Osteoblast (primary cell): ENCODE measurements around the gene ZNF195. TPM values are rescaled to one million over a fixed set of nuclear protein-coding genes. Genes with fewer than 3 reads are reported as not detected.

Source experiments
- DNase-seq: peaks from one replicate; pipeline ENCODE4 v3.0.0; 2011; ENCODE audit warnings: low spot score, mixed read lengths; ENCODE audit not compliant: insufficient read length; ENCODE audit errors: missing footprints
- H2AFZ ChIP-seq: 2 replicates; pipeline ENCODE4 v1.6.0; 2011; ENCODE audit warnings: mild to moderate bottlenecking, low read length
- H3K27ac ChIP-seq: 2 replicates; pipeline ENCODE4 v1.5.1; 2011; ENCODE audit warnings: mild to moderate bottlenecking, low read depth, low read length, moderate library complexity
- H3K27me3 ChIP-seq: 2 replicates; pipeline ENCODE4 v1.6.0; 2012; ENCODE audit warnings: mild to moderate bottlenecking, control low read depth, inconsistent platforms, low read length, moderate library complexity; ENCODE audit not compliant: insufficient read depth
- H3K36me3 ChIP-seq: 2 replicates; pipeline ENCODE4 v1.5.1; 2011; ENCODE audit warnings: mild to moderate bottlenecking, low read length, control low read depth, moderate library complexity; ENCODE audit not compliant: insufficient read depth
- H3K4me1 ChIP-seq: 2 replicates; pipeline ENCODE4 v1.5.1; 2011; ENCODE audit warnings: mild to moderate bottlenecking, low read length, control low read depth, moderate library complexity; ENCODE audit not compliant: insufficient read depth
- H3K4me2 ChIP-seq: 2 replicates; pipeline ENCODE4 v1.6.0; 2011; ENCODE audit warnings: mild to moderate bottlenecking, low read length; ENCODE audit not compliant: insufficient read depth
- H3K4me3 ChIP-seq: fragments of 200-600 bp; sonication (generic); 3 replicates; pipeline ENCODE4 v1.5.1; 2012; ENCODE audit warnings: mild to moderate bottlenecking, low read length, inconsistent platforms; ENCODE audit not compliant: insufficient read depth
- H3K79me2 ChIP-seq: 2 replicates; pipeline ENCODE4 v1.6.0; 2012; ENCODE audit warnings: mild to moderate bottlenecking, low read length, control low read depth, inconsistent platforms; ENCODE audit not compliant: insufficient read depth
- H3K9me3 ChIP-seq: 2 replicates; pipeline ENCODE4 v1.5.1; 2011; ENCODE audit warnings: low read depth, low read length, control low read depth
- H4K20me1 ChIP-seq: 2 replicates; pipeline ENCODE4 v1.6.0; 2012; ENCODE audit warnings: mild to moderate bottlenecking, low read length, control low read depth; ENCODE audit not compliant: insufficient read depth
- CTCF ChIP-seq: IDR thresholded peaks from 2 replicates; pipeline ENCODE4 v1.5.1; 2011; ENCODE audit warnings: mild to moderate bottlenecking, low read depth, low read length, moderate library complexity; ENCODE audit errors: extremely low read depth
- total RNA-seq: library from RNA; depleted of rRNA; stranded (reverse); fragments of >200 nt; gene quantifications from 2 replicates; pipeline ENCODE4 v1.2.3, GENCODE V29; 2012

ZNF195 gene
- total RNA-seq, 1 donor = 19.2 TPM

GRCh38 chr11:3342709-3343108 is 36.2 kb downstream of the ZNF195 start:
- Histone ChIP-seq H3K4me2 (no peak overlapping the region), H3K4me1 (peaks cover 8% of the 10 kb centered on the region), H3K27me3 (peaks cover 16% of the 10 kb centered on the region), H2AFZ (no peak overlapping the region), H3K36me3 (no peaks in the 10 kb centered on the region), H3K79me2 (no peaks in the 10 kb centered on the region), H4K20me1 (no peaks in the 10 kb centered on the region), H3K27ac (no peak overlapping the region), H3K4me3 (no peak overlapping the region), H3K9me3 (peaks cover 3% of the 10 kb centered on the region)
- no peak for TF ChIP-seq CTCF
- DNase-seq = no peak

- no peaks in the 10 kb centered on the region for H3K36me3 ChIP-seq
- peaks cover 16% of the 10 kb centered on the region for H3K27me3 ChIP-seq
- peaks cover 8% of the 10 kb centered on the region for H3K4me1 ChIP-seq
- peak; percentile 77 for DNase-seq
- H3K4me3 ChIP-seq = no peak overlapping the region
- H3K4me2 ChIP-seq = no peak overlapping the region
- H3K79me2 ChIP-seq = no peaks in the 10 kb centered on the region
- H4K20me1 ChIP-seq = no peaks in the 10 kb centered on the region
- no peak overlapping the region for H2AFZ ChIP-seq
- no peaks in the 10 kb centered on the region for H3K9me3 ChIP-seq
- H3K27ac ChIP-seq = no peak overlapping the region
- TF ChIP-seq CTCF = peak; percentile 87
These were observed 37.6 kb downstream of the ZNF195 start for GRCh38 chr11:3341298-3341697.

- H3K27me3 ChIP-seq = peaks cover 16% of the 10 kb centered on the region
- peak overlapping the region; percentile 31 for H3K4me2 ChIP-seq
- no peaks in the 10 kb centered on the region for H4K20me1 ChIP-seq
- H3K79me2 ChIP-seq = no peaks in the 10 kb centered on the region
- H3K36me3 ChIP-seq = no peaks in the 10 kb centered on the region
- H3K4me1 ChIP-seq = peaks cover 8% of the 10 kb centered on the region
- DNase-seq = peak; percentile 91
- TF ChIP-seq CTCF = no peak
- no peaks in the 10 kb centered on the region for H3K9me3 ChIP-seq
- no peak overlapping the region for H3K27ac ChIP-seq
- H2AFZ ChIP-seq = no peak overlapping the region
- H3K4me3 ChIP-seq = no peak overlapping the region
These were observed 38.9 kb downstream of the ZNF195 start for GRCh38 chr11:3340025-3340424.

GRCh38 chr11:3339340-3339624 is 39.7 kb downstream of the ZNF195 start:
- DNase-seq = no peak
- H3K9me3 ChIP-seq = no peaks in the 10 kb centered on the region
- TF ChIP-seq CTCF = no peak

More at GRCh38 chr11:3339340-3339624, 39.7 kb downstream of the ZNF195 start:
- H3K79me2 ChIP-seq = no peaks in the 10 kb centered on the region
- H3K27me3 ChIP-seq = peaks cover 16% of the 10 kb centered on the region
- no peak overlapping the region for H3K27ac ChIP-seq
- no peaks in the 10 kb centered on the region for H3K36me3 ChIP-seq
- no peak overlapping the region for H3K4me3 ChIP-seq
- H3K4me2 ChIP-seq = no peak overlapping the region
- H3K4me1 ChIP-seq = peaks cover 8% of the 10 kb centered on the region
- no peaks in the 10 kb centered on the region for H4K20me1 ChIP-seq
- H2AFZ ChIP-seq = no peak overlapping the region
